Common myeloid progenitor, CD34-positive (primary cell): Measurements from ENCODE around the gene PRKCZ.

Experiments
- CTCF ChIA-PET: fragments of 350-600 bp; sonication (Branson Sonifier 250); formaldehyde crosslinking; loops from one replicate; lab custom pipeline; 2021; ENCODE audit warnings: antibody characterized with exemption; lab: Charles Lee
- POLR2A ChIA-PET: fragments of 350-600 bp; sonication (Branson Sonifier 250); formaldehyde crosslinking; loops from one replicate; lab custom pipeline; 2021; ENCODE audit warnings: antibody characterized with exemption; lab: Charles Lee
- DNase-seq, 3 donors: peaks; one replicate each; pipeline versions ENCODE4 v3.0.0 to v3.0.0-alpha.2; 2013
- H3K27ac ChIP-seq, 2 experiments: 1 replicate in 1 of 2; 2 replicates in 1 of 2; pipeline ENCODE4 v1.7.0; 2013; ENCODE audit warnings: inconsistent platforms in 2 of 2, low read length in 2 of 2, mild to moderate bottlenecking in 2 of 2, low read depth in 1 of 2, moderate library complexity in 1 of 2; ENCODE audit not compliant: severe bottlenecking in 2 of 2, insufficient read depth in 1 of 2, poor library complexity in 1 of 2
- H3K27me3 ChIP-seq, 5 experiments: replicated peaks in 2 of 5; 1 replicate in 3 of 5; 2 replicates in 2 of 5; pipeline versions ENCODE4 v1.6.1 to v1.7.0; 2013; ENCODE audit warnings: low read length in 4 of 5, mild to moderate bottlenecking in 2 of 5, moderate library complexity in 2 of 5, inconsistent platforms in 1 of 5; ENCODE audit not compliant: insufficient read depth in 5 of 5, control insufficient read depth in 4 of 5
- H3K36me3 ChIP-seq, 4 experiments: 1 replicate in 2 of 4; 2 replicates in 2 of 4; pipeline versions ENCODE4 v1.6.1 to v1.7.0; 2013; ENCODE audit warnings: low read length in 3 of 4, control low read depth in 1 of 4, mild to moderate bottlenecking in 1 of 4; ENCODE audit not compliant: control insufficient read depth in 4 of 4, insufficient read depth in 4 of 4
- H3K4me1 ChIP-seq, 4 experiments: 1 replicate in 3 of 4; 2 replicates in 1 of 4; pipeline versions ENCODE4 v1.6.1 to v1.7.1; 2013; ENCODE audit warnings: low read length in 3 of 4, mild to moderate bottlenecking in 3 of 4, control low read depth in 1 of 4, inconsistent platforms in 1 of 4, moderate library complexity in 1 of 4; ENCODE audit not compliant: control insufficient read depth in 4 of 4, insufficient read depth in 4 of 4; ENCODE audit errors: control extremely low read depth in 1 of 4
- H3K4me3 ChIP-seq, 7 experiments: 1 replicate in 4 of 7; 2 replicates in 3 of 7; pipeline versions ENCODE4 v1.5.1 to v1.7.0; 2013; ENCODE audit warnings: mild to moderate bottlenecking in 7 of 7, low read length in 6 of 7, moderate library complexity in 6 of 7, inconsistent platforms in 2 of 7, low read depth in 2 of 7, control low read depth in 1 of 7; ENCODE audit not compliant: insufficient read depth in 4 of 7, control insufficient read depth in 1 of 7; ENCODE audit errors: extremely low read depth in 1 of 7
- H3K9me3 ChIP-seq, 5 experiments: 1 replicate in 4 of 5; 2 replicates in 1 of 5; pipeline versions ENCODE4 v1.6.1 to v1.7.1; 2013; ENCODE audit warnings: low read length in 4 of 5, mild to moderate bottlenecking in 2 of 5, inconsistent platforms in 1 of 5, low read depth in 1 of 5, moderate library complexity in 1 of 5; ENCODE audit not compliant: control insufficient read depth in 4 of 5, insufficient read depth in 2 of 5; ENCODE audit errors: control extremely low read depth in 1 of 5
- WGBS: methylation state at CpG from one replicate; pipeline ENCODE4 v1.1.5; 2013; ENCODE audit not compliant: insufficient coverage; 5-methylcytosine and 5-hydroxymethylcytosine counted together

Gene PRKCZ

DNA sequence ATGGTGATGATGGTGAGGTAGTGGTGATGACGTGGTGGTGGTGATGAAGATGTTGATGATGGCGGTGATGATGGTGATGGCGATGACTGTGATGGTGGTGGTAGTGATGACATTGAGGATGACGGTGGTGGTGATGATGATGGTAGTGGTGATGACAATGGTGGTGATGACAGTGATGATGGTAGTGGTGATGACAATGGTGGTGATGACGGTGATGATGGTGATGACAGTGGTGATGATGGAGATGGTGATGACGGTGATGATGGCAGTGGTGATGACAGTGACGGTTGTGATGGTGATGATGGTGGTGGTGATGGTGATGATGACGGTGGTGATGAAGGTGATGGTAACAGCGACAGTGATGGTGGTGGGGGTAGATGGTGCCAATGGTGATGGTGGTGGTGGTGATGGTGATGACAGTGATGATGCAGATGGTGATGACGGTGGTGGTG, 105.0 kb downstream of the PRKCZ start:
- Histone ChIP-seq H3K4me1 (no peaks in the 10 kb centered on the region), H3K36me3 (peaks cover 0 to 58% (median 8%) of the 10 kb centered on the region in 4 experiments), H3K27ac (no peak overlapping the region), H3K4me3 (no peak overlapping the region), H3K9me3 (no peaks in the 10 kb centered on the region), H3K27me3 (no peaks in the 10 kb centered on the region)
- 98% methylated on average over 10 of the region's 10 CpGs for WGBS
- DNase-seq: no peak
- POLR2A ChIA-PET: no interaction called here
- CTCF ChIA-PET: interaction anchor here (0.7 to 1.6 kb wide), 5 partner anchors 9 to 24 kb away, joined by 3 to 6 read pairs (median 3); no protein-coding TSS in a partner anchor

DNA sequence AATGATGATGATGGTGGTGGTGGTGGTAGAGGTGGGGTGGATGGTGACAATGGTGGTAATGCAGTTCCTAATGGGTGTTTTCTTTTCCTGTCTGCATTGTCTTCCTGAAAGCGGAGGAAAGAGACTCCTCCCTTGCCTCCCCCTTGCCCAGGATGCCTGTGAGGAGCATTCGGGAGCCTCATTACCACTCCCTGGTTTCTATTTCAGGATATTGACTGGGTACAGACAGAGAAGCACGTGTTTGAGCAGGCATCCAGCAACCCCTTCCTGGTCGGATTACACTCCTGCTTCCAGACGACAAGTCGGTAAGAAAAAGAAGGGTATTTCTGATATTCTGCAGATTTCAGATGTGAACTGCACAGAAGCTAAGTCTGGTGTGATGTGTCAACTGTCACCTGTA, 105.6 kb downstream of the PRKCZ start:
- no peaks in the 10 kb centered on the region for H3K27me3 ChIP-seq
- H3K27ac ChIP-seq: no peak overlapping the region
- POLR2A ChIA-PET: no interaction called here
- DNase-seq: no peak
- CTCF ChIA-PET: interaction anchor here (1.0 kb wide), 1 partner anchor 15 kb away, joined by 3 read pairs; no protein-coding TSS in a partner anchor
- peaks cover 0 to 55% (median 8%) of the 10 kb centered on the region in 4 experiments for H3K36me3 ChIP-seq
- H3K4me3 ChIP-seq: no peak overlapping the region
- WGBS: 96% methylated on average over 6 of the region's 6 CpGs
- H3K9me3 ChIP-seq: no peaks in the 10 kb centered on the region
- no peaks in the 10 kb centered on the region for H3K4me1 ChIP-seq

DNA sequence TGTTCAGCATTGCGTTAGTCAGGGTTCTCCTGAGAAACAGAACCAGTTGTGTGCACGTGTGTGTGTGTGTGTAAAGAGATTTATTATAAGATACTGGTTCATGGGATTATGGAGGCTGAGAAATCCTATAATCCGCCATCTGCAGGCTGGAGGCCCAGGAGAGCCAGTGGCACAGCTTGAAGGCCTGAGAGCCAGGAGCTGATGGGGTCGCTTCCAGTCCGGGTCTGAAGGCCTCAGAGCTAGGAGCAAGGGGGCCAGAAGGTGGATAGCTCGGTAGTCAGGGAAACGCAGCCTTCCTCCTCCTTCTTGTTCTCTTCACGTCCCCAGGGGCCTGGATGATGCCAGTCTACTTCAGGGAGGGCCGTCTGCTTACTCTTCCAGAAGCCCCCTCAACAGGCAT, 106.7 kb downstream of the PRKCZ start:
- ChIA-PET POLR2A (no interaction called here), CTCF (interaction anchor here (1.4 kb wide), 1 partner anchor 18 kb away, joined by 3 read pairs; no protein-coding TSS in a partner anchor)
- 91% methylated on average over 8 of the region's 9 CpGs for WGBS
- no peaks in the 10 kb centered on the region for H3K4me1 ChIP-seq
- no peak overlapping the region for H3K27ac ChIP-seq
- DNase-seq: no peak
- H3K27me3 ChIP-seq: no peaks in the 10 kb centered on the region
- no peak overlapping the region for H3K4me3 ChIP-seq
- H3K9me3 ChIP-seq: no peaks in the 10 kb centered on the region
- H3K36me3 ChIP-seq: peaks cover 0 to 56% (median 8%) of the 10 kb centered on the region in 4 experiments

DNA sequence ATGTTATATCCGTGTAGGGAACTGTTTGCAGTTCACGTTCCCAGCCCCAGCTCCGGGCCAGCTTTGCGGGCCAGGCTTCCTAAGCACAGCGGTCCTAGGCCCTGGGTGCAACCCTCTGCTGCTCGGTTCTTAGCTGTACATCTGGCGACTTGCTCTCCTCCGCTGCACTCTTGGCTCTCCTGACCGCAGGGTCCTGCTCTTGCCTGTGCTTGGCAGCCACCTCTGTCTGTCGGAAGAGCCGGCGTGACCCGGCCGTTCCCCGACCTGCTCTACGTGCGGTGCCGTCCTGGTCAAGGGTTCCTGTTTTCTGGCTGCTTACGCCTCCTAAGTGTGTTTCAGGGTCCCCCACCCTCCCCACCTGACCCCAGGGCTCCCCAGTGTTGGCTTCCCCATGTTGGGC, 107.6 kb downstream of the PRKCZ start:
- WGBS: 94% methylated on average over 19 of the region's 19 CpGs
- ChIA-PET POLR2A (interaction anchor here (0.7 kb wide), 1 partner anchor 218 kb away, joined by 6 read pairs; no protein-coding TSS in a partner anchor), CTCF (interaction anchor here (1.4 kb wide), 1 partner anchor 17 kb away, joined by 3 read pairs; no protein-coding TSS in a partner anchor)
- no peaks in the 10 kb centered on the region for H3K4me1 ChIP-seq
- no peaks in the 10 kb centered on the region for H3K27me3 ChIP-seq
- no peak overlapping the region for H3K4me3 ChIP-seq
- H3K9me3 ChIP-seq: peaks cover 0 to 3% (median 0%) of the 10 kb centered on the region in 5 experiments
- no peak overlapping the region for H3K27ac ChIP-seq
- peaks cover 0 to 55% (median 9%) of the 10 kb centered on the region in 4 experiments for H3K36me3 ChIP-seq
- DNase-seq: no peak

DNA sequence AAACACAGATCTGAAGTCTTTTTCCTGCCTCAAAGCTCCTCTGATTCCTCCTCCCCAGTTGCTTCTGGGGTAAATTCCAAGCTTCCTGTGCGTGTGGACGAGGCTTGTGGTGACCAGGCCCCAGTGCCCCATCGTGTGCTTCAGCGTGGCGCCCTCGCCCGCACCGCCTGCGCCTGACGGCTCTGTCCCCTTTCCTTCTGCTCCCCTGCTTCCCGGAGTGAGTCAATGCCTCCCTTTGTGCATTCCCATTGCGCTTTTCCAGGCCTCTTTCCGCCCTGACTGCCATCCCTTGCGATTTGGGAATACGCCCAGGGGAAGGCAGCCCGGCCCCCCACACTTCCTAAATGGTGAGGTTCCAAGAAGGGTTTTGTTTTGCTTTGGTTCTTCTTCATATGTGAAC, 108.1 kb downstream of the PRKCZ start:
- Histone ChIP-seq H3K36me3 (peaks cover 0 to 55% (median 9%) of the 10 kb centered on the region in 4 experiments), H3K4me1 (no peaks in the 10 kb centered on the region), H3K4me3 (no peak overlapping the region), H3K9me3 (peaks cover 0 to 7% (median 0%) of the 10 kb centered on the region in 5 experiments), H3K27me3 (no peaks in the 10 kb centered on the region), H3K27ac (no peak overlapping the region)
- POLR2A ChIA-PET: interaction anchor here (0.7 kb wide), 1 partner anchor 218 kb away, joined by 6 read pairs; no protein-coding TSS in a partner anchor
- no peak for DNase-seq
- WGBS: 93% methylated on average over 7 of the region's 16 CpGs
- CTCF ChIA-PET: no interaction called here

DNA sequence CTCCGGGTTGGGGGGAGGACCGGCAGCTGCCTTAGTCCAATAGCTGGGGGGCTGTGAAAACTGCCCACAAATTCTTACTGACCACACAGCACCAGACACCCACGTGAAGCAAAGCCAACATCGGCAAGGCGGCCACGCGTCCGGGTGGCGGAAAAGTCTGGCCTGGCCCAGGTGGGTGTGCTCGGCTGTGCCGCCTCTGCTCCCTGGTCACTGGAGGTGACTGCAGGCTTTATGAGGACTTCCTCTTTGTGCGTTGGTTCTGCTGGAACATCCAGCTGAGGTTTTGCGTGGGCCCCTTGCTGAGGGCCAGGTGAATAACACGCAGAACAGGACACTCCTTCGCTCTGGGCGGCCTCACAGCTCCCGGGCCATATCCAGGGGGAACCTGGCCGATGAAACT, 108.9 kb downstream of the PRKCZ start:
- no peak overlapping the region for H3K27ac ChIP-seq
- no peak for DNase-seq
- 97% methylated on average over 16 of the region's 18 CpGs for WGBS
- no peaks in the 10 kb centered on the region for H3K27me3 ChIP-seq
- H3K4me1 ChIP-seq: no peaks in the 10 kb centered on the region
- H3K9me3 ChIP-seq: peaks cover 0 to 10% (median 0%) of the 10 kb centered on the region in 5 experiments
- peaks cover 0 to 49% (median 7%) of the 10 kb centered on the region in 4 experiments for H3K36me3 ChIP-seq
- ChIA-PET POLR2A (no interaction called here), CTCF (interaction anchor here (1.1 to 2.1 kb wide), 2 partner anchors 15 to 19 kb away, joined by 5 to 9 read pairs; no protein-coding TSS in a partner anchor)
- H3K4me3 ChIP-seq: no peak overlapping the region
